ENCODE results near the gene VAV2. TPM values are rescaled to one million over a fixed set of nuclear protein-coding genes. Genes with fewer than 3 reads are reported as not detected.

Gene VAV2
- total RNA-seq, 1 donor from 2014 or later = 12.7 TPM

DNA sequence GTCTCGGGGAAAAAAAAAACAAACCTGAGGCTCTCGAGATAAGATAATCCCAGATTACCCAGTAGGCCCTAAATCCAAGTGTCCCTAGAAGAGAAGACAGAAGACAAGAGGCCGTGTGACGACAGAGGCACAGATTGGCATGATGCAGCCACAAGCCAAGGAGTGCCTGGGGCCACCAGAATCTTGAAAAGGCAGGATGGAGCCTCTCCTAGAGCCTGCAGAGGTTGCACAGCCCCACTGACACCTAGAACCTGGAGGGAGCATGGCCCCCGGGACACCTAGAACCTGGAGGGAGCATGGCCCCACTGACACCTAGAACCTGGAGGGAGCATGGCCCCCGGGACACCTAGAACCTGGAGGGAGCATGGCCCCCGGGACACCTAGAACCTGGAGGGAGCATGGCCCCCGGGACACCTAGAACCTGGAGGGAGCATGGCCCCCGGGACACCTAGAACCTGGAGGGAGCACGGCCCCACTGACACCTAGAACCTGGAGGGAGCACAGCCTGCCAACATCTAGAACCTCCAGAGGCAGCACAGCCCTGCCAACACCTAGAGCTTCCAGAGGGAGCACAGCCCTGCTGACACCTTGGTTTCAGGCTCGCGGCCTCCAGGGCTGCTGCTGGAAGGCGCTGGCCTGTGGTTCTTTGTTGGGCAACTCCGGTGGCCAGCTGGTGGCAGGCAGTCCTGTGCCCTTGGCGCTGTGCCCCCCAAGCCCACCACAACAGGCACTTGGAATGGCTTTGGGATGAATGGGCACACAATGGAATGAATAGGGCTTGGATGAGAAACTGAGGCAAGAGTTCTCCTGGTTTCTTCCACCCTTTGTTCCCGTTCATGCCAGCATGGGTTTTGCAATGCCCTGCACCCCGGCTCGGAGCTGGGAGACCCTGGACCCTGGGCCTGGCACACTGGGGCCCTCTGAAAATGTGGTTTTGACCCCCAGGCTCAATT is 39.2 kb downstream of the VAV2 start:
- TF ChIP-seq, protein P1, sequence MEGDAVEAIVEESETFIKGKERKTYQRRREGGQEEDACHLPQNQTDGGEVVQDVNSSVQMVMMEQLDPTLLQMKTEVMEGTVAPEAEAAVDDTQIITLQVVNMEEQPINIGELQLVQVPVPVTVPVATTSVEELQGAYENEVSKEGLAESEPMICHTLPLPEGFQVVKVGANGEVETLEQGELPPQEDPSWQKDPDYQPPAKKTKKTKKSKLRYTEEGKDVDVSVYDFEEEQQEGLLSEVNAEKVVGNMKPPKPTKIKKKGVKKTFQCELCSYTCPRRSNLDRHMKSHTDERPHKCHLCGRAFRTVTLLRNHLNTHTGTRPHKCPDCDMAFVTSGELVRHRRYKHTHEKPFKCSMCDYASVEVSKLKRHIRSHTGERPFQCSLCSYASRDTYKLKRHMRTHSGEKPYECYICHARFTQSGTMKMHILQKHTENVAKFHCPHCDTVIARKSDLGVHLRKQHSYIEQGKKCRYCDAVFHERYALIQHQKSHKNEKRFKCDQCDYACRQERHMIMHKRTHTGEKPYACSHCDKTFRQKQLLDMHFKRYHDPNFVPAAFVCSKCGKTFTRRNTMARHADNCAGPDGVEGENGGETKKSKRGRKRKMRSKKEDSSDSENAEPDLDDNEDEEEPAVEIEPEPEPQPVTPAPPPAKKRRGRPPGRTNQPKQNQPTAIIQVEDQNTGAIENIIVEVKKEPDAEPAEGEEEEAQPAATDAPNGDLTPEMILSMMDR (IDR thresholded peaks at IDR 0.05) = no peak
- Histone ChIP-seq H3K4me3 (no peak overlapping the region), H3K27me3 (no peaks in the 10 kb centered on the region), H3K27ac (no peak overlapping the region), H3K9me3 (no peaks in the 10 kb centered on the region), H3K36me3 (no peaks in the 10 kb centered on the region), H3K4me1 (peaks cover 10 to 13% of the 10 kb centered on the region in 2 donors)
- no peak for DNase-seq (ENCODE audit: low spot score in 2 of 2)
- intact Hi-C loops (cut with DNase I) = no loop called here

DNA sequence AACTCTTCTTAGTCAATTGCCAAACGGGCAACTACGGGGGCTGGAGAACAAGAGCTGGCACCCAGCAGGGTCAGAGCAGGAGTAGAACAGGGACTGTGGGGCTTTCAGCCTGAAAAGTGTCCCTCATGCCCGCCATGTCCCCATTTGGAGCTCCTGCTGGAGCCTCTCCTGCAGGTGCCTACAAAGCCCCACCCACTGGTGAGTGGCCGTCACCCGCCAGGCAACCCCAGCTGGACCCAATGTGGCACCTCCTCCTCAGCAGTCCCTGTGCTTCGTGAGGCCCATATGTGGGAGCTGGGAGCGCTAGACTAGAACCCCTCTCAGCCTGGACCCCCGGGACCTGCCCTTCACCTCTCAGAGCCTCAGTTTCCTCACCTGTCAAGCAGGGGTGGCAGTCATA is 40.9 kb downstream of the VAV2 start:
- TF ChIP-seq, protein P1 (IDR thresholded peaks at IDR 0.05) = no peak
- H3K9me3 ChIP-seq = no peaks in the 10 kb centered on the region
- peaks cover 0 to 3% of the 10 kb centered on the region in 2 donors for H3K36me3 ChIP-seq
- no peaks in the 10 kb centered on the region for H3K27me3 ChIP-seq
- intact Hi-C loops (cut with DNase I) = no loop called here
- H3K27ac ChIP-seq = no peak overlapping the region
- H3K4me3 ChIP-seq = no peak overlapping the region
- no peak for DNase-seq (ENCODE audit: low spot score in 2 of 2)
- peaks cover 0 to 6% of the 10 kb centered on the region in 2 donors for H3K4me1 ChIP-seq

DNA sequence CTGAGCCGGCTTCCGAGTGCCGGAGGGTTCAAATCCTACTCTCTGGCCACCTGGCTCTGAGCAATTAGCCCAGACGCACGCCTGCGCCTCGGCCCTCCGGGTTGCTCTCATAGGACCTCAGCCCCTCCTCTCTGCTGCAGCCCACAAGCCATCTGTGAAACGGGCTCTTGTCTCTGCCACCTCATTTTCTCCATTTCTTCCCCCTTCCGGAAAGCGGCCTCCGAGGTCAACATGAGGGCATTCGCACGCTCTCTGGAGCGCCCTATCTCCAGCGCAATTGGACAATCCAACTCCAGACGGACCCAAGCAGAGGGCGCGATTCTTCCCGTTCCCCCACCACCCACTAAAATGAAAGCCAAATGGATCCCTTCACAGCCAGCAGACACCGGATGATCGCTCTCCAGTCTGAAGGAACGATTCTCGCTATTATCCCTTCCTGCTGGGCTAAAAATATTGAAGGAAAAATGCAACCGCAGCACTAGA is 41.5 kb downstream of the VAV2 start:
- H3K27ac ChIP-seq = no peak overlapping the region
- H3K36me3 ChIP-seq = peaks cover 0 to 8% of the 10 kb centered on the region in 2 donors
- no peak for DNase-seq (ENCODE audit: low spot score in 2 of 2)
- intact Hi-C loops (cut with DNase I) = no loop called here
- TF ChIP-seq, protein P1 (IDR thresholded peaks at IDR 0.05) = no peak
- no peaks in the 10 kb centered on the region for H3K9me3 ChIP-seq
- no peaks in the 10 kb centered on the region for H3K27me3 ChIP-seq
- no peak overlapping the region for H3K4me3 ChIP-seq
- no peaks in the 10 kb centered on the region for H3K4me1 ChIP-seq

DNA sequence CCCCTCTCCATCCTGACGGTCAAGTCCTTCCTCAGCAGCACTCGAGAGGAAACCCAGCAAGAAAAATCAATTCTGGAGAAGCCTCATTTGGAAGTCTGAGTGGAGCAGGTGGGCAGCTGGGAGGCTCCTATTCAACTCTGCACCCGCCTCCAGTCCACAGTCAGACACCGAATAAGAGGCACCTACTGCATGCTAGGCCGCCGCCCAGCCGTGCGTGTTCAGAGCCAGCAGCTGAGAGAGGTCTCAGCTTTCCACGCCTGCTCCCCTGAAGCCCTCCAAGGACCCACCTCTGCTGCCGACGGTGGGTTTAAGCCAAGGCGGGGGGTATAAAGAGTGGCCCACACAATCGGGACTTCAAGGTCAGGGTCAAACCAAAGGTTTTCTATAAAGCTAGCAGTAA is 41.9 kb downstream of the VAV2 start:
- no peaks in the 10 kb centered on the region for H3K4me1 ChIP-seq
- no peaks in the 10 kb centered on the region for H3K27me3 ChIP-seq
- H3K9me3 ChIP-seq = no peaks in the 10 kb centered on the region
- no peak for DNase-seq (ENCODE audit: low spot score in 2 of 2)
- H3K36me3 ChIP-seq = peaks cover 0 to 8% of the 10 kb centered on the region in 2 donors
- H3K27ac ChIP-seq = no peak overlapping the region
- TF ChIP-seq, protein P1 (IDR thresholded peaks at IDR 0.05) = no peak
- intact Hi-C loops (cut with DNase I) = no loop called here
- H3K4me3 ChIP-seq = no peak overlapping the region

DNA sequence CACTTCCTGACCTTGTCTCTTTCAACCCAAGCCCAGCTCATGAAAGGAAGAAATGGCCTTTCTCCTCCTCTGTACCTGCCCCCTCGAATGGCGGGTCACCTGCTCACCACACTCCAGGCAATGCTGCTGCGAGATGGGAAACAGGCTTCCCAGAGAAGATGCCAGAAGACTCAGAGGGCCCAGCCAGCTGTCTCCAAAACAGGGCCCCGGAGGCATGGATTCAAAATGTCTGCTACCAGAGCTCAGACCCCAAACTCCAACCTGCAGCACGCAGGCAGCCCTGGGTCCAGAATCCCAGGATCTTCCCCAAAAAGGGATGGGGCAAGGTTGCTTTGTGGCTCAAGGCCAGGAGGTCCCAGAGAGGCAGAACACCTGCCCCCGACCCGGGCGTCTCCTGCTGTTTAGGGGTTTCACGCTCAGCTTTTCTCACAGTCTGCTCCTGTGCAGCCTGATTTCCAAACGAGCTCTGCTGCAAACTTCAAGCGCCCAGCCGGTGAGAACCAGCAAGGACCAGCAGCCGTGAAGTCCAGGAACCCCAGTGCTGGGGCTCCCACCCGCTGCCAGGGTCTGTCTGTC is 42.5 kb downstream of the VAV2 start:
- Histone ChIP-seq H3K9me3 (no peaks in the 10 kb centered on the region), H3K4me1 (no peaks in the 10 kb centered on the region), H3K27ac (no peak overlapping the region), H3K27me3 (no peaks in the 10 kb centered on the region), H3K4me3 (no peak overlapping the region), H3K36me3 (peaks cover 0 to 8% of the 10 kb centered on the region in 2 donors)
- no peak for DNase-seq (ENCODE audit: low spot score in 2 of 2)
- intact Hi-C loops (cut with DNase I) = no loop called here
- TF ChIP-seq, protein P1 (IDR thresholded peaks at IDR 0.05) = no peak
